Sciatic nerve (tissue), 2 donors: ENCODE measurements around the gene SORL1. TPM values are rescaled to one million over a fixed set of nuclear protein-coding genes. Genes with fewer than 3 reads are reported as not detected.
"Not testable (repeated sequence)": the region's sequence is repeated elsewhere in the genome, so short reads cannot be mapped to it uniquely, and the experiment has no call there.

Experiments used
- ATAC-seq: fragments of 200-7000 bp; cut with Tn5 transposase; one replicate; pipeline ENCODE4 v1.9.1; 2020; ENCODE audit warnings: mild to moderate bottlenecking, moderate library complexity
- DNase-seq: peaks from one replicate; pipeline ENCODE4 v3.0.0-alpha.2; 2020; ENCODE audit warnings: low spot score
- intact Hi-C: fragments of 100-400 bp; cut with DNase I; formaldehyde crosslinking; loops from one replicate; pipeline ENCODE4 v1.14.2; 2022
- total RNA-seq: library from RNA; stranded (reverse); fragmentation: NEBNext Ultra II Directional; extraction: Animal tissue kit (Norgen Biotek cat#: 25700); gene quantifications from one replicate; pipeline ENCODE4 v1.2.1, GENCODE V29; 2021
- donor health status: DM: no; HTN: no; CAD: no.
- donor health status: DM: no; HTN: no; CAD: no.

The SORL1 gene
- total RNA-seq, 1 donor from 2014 or later = 45.1 TPM

GRCh38 chr11:121626980-121627379 lies 174.9 kb downstream of the SORL1 start:
- ATAC-seq (no peak), DNase-seq (no peak)
- intact Hi-C loops = no loop called here

- DNase-seq (no peak), ATAC-seq (no peak)
- intact Hi-C loops = no loop called here
These were observed 177.9 kb downstream of the SORL1 start for GRCh38 chr11:121630041-121630440.

GRCh38 chr11:121631456-121631855 lies 179.3 kb downstream of the SORL1 start:
- intact Hi-C loops = no loop called here
- no peak for DNase-seq

GRCh38 chr11:121634273-121634672 lies 182.2 kb downstream of the SORL1 start:
- DNase-seq (no peak), ATAC-seq (no peak)
- intact Hi-C loops = no loop called here

More at GRCh38 chr11:121631456-121631855, 179.3 kb downstream of the SORL1 start:
- no peak for ATAC-seq

- ATAC-seq = peak; percentile 58
- intact Hi-C loops = no loop called here
- DNase-seq = no peak
These were observed 182.8 kb downstream of the SORL1 start for GRCh38 chr11:121634889-121635288.

- intact Hi-C loops = no loop called here
These were observed 184.1 kb downstream of the SORL1 start for GRCh38 chr11:121636081-121636799.

GRCh38 chr11:121636800-121637176 lies 184.7 kb downstream of the SORL1 start:
- ATAC-seq = no peak
- no peak for DNase-seq
- intact Hi-C loops = no loop called here

More at GRCh38 chr11:121636081-121636799, 184.1 kb downstream of the SORL1 start:
- ATAC-seq = no peak
- DNase-seq = no peak

- ATAC-seq, intact Hi-C loops, DNase-seq: not testable (repeated sequence)
These were observed 185.5 kb downstream of the SORL1 start for GRCh38 chr11:121637587-121637986.

- intact Hi-C loops = no loop called here
- no peak for DNase-seq
- no peak for ATAC-seq
These were observed 191.5 kb downstream of the SORL1 start for GRCh38 chr11:121643479-121644186.

- no peak for ATAC-seq
- intact Hi-C loops = no loop called here
- no peak for DNase-seq
These were observed 192.0 kb downstream of the SORL1 start for GRCh38 chr11:121644187-121644512.

- DNase-seq = no peak
- ATAC-seq = no peak
- intact Hi-C loops = no loop called here
These were observed 192.9 kb downstream of the SORL1 start for GRCh38 chr11:121645001-121645400.

GRCh38 chr11:121645596-121645995 lies 193.5 kb downstream of the SORL1 start:
- no peak for DNase-seq
- intact Hi-C loops = no loop called here
- no peak for ATAC-seq

GRCh38 chr11:121648306-121648705 lies 196.2 kb downstream of the SORL1 start:
- ATAC-seq (no peak), DNase-seq (no peak)
- intact Hi-C loops = no loop called here

GRCh38 chr11:121649798-121650197 lies 197.7 kb downstream of the SORL1 start:
- ATAC-seq = no peak
- DNase-seq = no peak
- intact Hi-C loops = no loop called here

- DNase-seq (no peak), ATAC-seq (no peak)
- intact Hi-C loops = no loop called here
These were observed 198.5 kb downstream of the SORL1 start for GRCh38 chr11:121650351-121651256.

GRCh38 chr11:121651257-121651605 lies 199.1 kb downstream of the SORL1 start:
- intact Hi-C loops = no loop called here
- DNase-seq (no peak), ATAC-seq (no peak)

GRCh38 chr11:121652971-121653370 lies 200.9 kb downstream of the SORL1 start:
- intact Hi-C loops = no loop called here
- ATAC-seq (no peak), DNase-seq (no peak)

- ATAC-seq = no peak
- no peak for DNase-seq
- intact Hi-C loops = no loop called here
These were observed 202.2 kb downstream of the SORL1 start for GRCh38 chr11:121654259-121654842.

GRCh38 chr11:121654843-121655536 lies 202.9 kb downstream of the SORL1 start:
- no peak for DNase-seq
- intact Hi-C loops = loop anchor here (5.0 kb wide), 2 partner anchors 447 to 547 kb away; no protein-coding TSS in a partner anchor
- ATAC-seq = peak; percentile 24
